Measurements from ENCODE around the gene CCDC85C. TPM values are rescaled to one million over a fixed set of nuclear protein-coding genes. Genes with fewer than 3 reads are reported as not detected.

CCDC85C gene
- total RNA-seq, 1 experiment from 2014 or later: 42.3 TPM

GRCh38 chr14:99560922-99561683, 42.9 kb downstream of the CCDC85C start (continued):
- no peak for TF ChIP-seq CTCF (IDR thresholded peaks at IDR 0.05 in 2 of 3, conservative IDR thresholded peaks at IDR 0.05 in 1 of 3; ENCODE audit: borderline replicate concordance in 1 of 3, insufficient read depth in 1 of 3, low read depth in 2 of 3, low read length in 2 of 3)
- TF ChIP-seq EZH2phosphoT487 (IDR thresholded peaks at IDR 0.05; ENCODE audit: borderline replicate concordance): no peak
- no peak for TF ChIP-seq SIN3A (IDR thresholded peaks at IDR 0.05; ENCODE audit: low read depth)
- TF ChIP-seq ZBTB33 (IDR thresholded peaks at IDR 0.05; ENCODE audit: extremely low read depth, insufficient replicate concordance, low read length): no peak

- intact Hi-C loops (cut with micrococcal nuclease): no loop called here
- no peak overlapping the region for H3K9ac ChIP-seq (ENCODE audit: low read length)
- CTCF ChIA-PET: no interaction called here
Measured at GRCh38 chr14:99560403-99560802, 43.6 kb downstream of the CCDC85C start.

More at GRCh38 chr14:99560403-99560802, 43.6 kb downstream of the CCDC85C start:
- H3K4me1 ChIP-seq (ENCODE audit: control insufficient read depth in 1 of 2, insufficient read depth in 2 of 2, low read length in 2 of 2): peaks cover 24 to 30% of the 10 kb centered on the region in 2 experiments
- peaks cover 53% of the 10 kb centered on the region for H3K79me2 ChIP-seq (ENCODE audit: insufficient read depth, low read length)
- DNase-seq (ENCODE audit: low read depth, low spot score) (no peak), ATAC-seq (no peak)
- no peaks in the 10 kb centered on the region for H3K9me2 ChIP-seq (ENCODE audit: insufficient read depth)
- no peaks in the 10 kb centered on the region for H4K20me1 ChIP-seq (ENCODE audit: insufficient read depth)
- no peak overlapping the region for H3K4me3 ChIP-seq (replicated peaks in 1 of 2; ENCODE audit: low read depth in 1 of 2, low read length in 2 of 2)
- TF ChIP-seq CEBPB (IDR thresholded peaks at IDR 0.05; ENCODE audit: low read depth): no peak
- TF ChIP-seq POLR2A (IDR thresholded peaks at IDR 0.05; ENCODE audit: borderline replicate concordance, extremely low read depth, insufficient read depth, insufficient read length): no peak
- TF ChIP-seq MAX (IDR thresholded peaks at IDR 0.05): no peak
- no peak for TF ChIP-seq SIN3A (IDR thresholded peaks at IDR 0.05; ENCODE audit: low read depth)
- TF ChIP-seq SP1 (IDR thresholded peaks at IDR 0.05; ENCODE audit: low read depth): no peak
- TF ChIP-seq RAD21 (IDR thresholded peaks at IDR 0.05; ENCODE audit: low read depth): no peak
- no peak for TF ChIP-seq ZFX (IDR thresholded peaks at IDR 0.05)
- H2AFZ ChIP-seq (ENCODE audit: low read depth, low read length, poor library complexity, severe bottlenecking): no peak overlapping the region
- H3K36me3 ChIP-seq (ENCODE audit: control insufficient read depth in 1 of 2, insufficient read depth in 2 of 2, low read length in 2 of 2): no peaks in the 10 kb centered on the region
- no peaks in the 10 kb centered on the region for H3K27me3 ChIP-seq (ENCODE audit: insufficient read depth, low read length)
- RAD21 ChIA-PET (ENCODE audit: low non-redundant PET in 1 of 2, low total read pairs in 2 of 2, uncharacterized antibody in 2 of 2, unreplicated experiment in 2 of 2): no interaction called here
- no peak overlapping the region for H3K4me2 ChIP-seq (ENCODE audit: low read length)
- POLR2A ChIA-PET: no interaction called here
- H3K9me3 ChIP-seq (ENCODE audit: control insufficient read depth in 1 of 2, insufficient read depth in 1 of 2, low read depth in 1 of 2, low read length in 2 of 2): no peaks in the 10 kb centered on the region
- no TSS peak for BruUV-seq (replicated peaks)
- no peak overlapping the region for H3K27ac ChIP-seq (ENCODE audit: low read depth, low read length)

Measured in HCT116 (cell line).